HG02623 (cell line): ENCODE data around the gene ROR1.

Experiments
- ATAC-seq: cut with Tn5 transposase; IDR thresholded peaks from one replicate; pipeline ENCODE4 v1.9.1; 2021; ENCODE audit warnings: moderate library complexity; ENCODE audit not compliant: unreplicated experiment

The ROR1 gene

GRCh38 chr1:64124704-64125440, 351.1 kb downstream of the ROR1 start:
- no peak for ATAC-seq

- ATAC-seq = no peak
These were observed 352.8 kb downstream of the ROR1 start for GRCh38 chr1:64126581-64126980.

DNA sequence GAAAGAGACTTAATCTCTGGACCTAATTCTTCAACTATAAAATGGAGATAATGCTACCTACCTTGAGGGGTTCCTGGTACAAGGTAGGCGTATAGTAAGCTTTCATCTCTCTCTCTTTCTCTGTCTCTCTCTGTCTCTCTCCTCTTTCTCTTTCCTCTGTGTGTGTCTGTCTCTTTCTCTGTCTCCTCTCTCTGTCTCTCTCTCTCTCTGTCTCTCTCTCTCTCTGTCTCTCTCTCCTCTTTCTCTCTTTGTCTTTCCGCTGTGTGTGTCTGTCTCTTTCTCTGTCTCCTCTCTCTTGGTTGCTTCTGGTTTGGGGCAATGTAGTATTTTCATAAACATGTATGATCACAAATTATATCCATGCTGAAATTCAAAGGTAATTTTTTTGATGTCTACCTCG, 353.5 kb downstream of the ROR1 start:
- ATAC-seq = no peak

DNA sequence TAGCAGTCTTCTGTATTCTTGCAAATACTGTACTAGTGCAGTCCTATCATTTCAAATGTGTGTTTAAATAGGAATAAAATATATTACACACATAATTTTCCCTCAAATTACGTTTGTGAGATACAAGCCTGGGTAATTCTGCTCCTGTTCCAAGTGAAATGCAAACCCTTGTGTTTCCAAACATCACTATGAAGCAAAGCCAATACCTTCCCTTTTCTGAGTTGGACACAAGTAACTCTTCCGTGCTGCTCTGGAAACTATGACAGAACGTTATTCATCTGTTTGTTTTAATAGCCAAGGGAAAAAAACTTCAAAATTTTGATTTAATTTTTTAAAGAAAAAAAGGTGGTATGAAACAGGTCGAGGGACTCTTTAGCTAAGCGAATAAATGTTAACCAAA, 355.9 kb downstream of the ROR1 start:
- no peak for ATAC-seq

- ATAC-seq = no peak
These were observed 357.3 kb downstream of the ROR1 start for GRCh38 chr1:64131155-64131554.

DNA sequence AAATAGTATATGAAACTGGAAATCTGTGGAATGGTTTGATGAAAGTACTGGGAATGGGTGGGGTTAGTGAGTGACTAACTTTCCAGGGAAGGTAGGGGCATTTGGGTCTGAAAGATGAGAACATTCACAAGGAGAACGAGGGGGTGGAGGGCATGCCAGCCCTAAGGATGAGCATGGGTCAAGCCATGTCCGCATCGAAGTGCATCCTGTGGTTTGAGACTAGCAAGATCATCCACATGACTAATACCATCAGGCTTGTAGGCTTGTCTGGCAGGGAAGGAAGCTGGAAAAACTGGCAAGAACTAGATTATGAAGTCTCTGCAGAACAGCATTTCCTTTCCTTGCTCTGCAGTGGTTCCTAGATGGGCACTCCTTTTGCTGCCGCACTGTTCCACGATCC, 359.2 kb downstream of the ROR1 start:
- ATAC-seq = no peak

DNA sequence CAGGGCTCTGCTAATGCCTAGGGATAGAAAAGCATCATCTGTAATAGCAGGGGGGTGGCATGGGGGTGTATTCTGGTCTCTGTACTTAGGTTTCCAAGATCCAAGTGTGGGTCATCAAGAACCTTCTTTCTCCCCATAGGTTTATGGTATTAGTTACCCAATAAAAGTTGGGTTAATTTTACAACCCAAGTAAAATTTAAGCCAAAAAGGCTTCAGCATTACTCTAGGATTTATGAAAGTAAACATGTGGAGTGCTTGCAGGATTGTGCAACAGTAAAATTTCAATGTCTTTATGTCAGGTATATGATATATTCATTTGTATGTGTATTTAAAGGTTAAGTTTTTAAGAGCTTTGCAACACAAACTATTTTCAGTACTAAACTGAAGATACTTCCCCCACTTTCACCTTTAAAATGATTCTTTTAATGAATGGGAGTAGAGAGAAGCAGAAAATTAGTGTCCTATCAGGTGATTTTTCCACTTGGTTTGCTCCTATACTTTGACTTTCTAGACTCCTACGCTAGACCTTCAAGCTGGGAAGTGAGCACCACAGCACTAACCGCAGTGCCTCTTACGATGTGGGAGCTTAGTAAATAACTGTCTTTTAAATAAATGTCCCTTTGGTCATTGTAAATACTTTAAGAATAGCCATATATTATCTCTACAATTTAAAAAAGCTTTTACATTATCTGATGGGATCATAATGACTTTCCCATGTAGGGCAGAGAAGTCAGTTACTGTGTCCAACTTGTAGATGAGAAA, 361.8 kb downstream of the ROR1 start:
- no peak for ATAC-seq

DNA sequence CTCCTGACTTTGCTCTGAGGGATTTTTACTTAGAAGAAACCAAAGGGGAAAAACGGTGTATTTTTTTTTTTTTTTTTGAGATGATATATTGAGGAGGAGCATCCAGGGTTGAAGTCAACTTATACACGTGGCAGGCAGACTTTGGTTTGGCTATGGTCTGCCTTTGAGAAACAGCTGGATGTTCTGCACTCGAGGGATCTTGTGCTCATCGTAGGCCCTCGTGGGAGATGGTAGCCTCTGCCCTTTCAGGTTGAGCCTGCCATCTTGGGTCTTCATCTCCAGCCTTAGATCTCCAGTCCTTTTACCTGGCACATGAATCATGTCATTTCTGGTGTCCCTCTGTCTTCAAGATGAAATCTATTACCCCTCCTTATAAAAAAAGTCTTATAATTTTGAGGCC, 362.5 kb downstream of the ROR1 start:
- ATAC-seq = no peak

GRCh38 chr1:64136752-64137411, 363.1 kb downstream of the ROR1 start:
- peak; percentile 65 for ATAC-seq

- no peak for ATAC-seq
These were observed 363.6 kb downstream of the ROR1 start for GRCh38 chr1:64137412-64137803.

DNA sequence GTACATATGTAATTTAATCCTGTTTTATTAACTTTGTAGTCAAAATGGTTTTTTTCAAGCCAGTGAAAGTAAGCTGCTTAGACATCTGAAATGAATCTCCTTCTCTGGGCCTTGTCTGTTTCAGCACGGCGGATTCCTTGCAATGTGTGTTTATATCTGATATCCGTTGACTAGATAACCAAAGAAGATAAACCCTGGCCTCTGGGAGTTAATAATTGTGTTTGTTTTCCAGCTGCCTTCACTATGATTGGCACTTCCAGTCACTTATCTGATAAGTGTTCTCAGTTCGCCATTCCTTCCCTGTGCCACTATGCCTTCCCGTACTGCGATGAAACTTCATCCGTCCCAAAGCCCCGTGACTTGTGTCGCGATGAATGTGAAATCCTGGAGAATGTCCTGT, 366.1 kb downstream of the ROR1 start:
- ATAC-seq = no peak

GRCh38 chr1:64140596-64140995, 366.8 kb downstream of the ROR1 start:
- ATAC-seq = no peak

GRCh38 chr1:64147045-64147724, 373.4 kb downstream of the ROR1 start:
- no peak for ATAC-seq

GRCh38 chr1:64147759-64148158, 373.9 kb downstream of the ROR1 start:
- ATAC-seq = no peak

DNA sequence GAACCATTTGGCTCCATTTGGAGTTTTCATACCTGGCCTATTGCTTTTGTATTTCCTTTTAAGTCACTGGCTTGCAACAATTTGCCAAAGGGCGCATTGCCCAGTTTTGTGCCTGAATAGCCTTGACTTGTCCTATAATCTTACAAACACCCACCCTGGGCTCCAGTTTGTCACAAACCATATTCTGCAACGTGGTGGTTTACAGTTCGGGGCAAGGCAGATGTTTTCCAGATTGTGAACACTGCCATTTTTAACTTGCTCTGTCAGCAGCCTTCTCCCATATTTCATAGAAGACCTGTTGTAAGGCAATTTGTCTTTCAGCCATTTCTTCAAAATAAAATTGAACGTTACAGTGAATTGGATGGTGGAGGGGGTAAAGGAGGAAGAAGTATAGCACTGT, 376.4 kb downstream of the ROR1 start:
- ATAC-seq = no peak

DNA sequence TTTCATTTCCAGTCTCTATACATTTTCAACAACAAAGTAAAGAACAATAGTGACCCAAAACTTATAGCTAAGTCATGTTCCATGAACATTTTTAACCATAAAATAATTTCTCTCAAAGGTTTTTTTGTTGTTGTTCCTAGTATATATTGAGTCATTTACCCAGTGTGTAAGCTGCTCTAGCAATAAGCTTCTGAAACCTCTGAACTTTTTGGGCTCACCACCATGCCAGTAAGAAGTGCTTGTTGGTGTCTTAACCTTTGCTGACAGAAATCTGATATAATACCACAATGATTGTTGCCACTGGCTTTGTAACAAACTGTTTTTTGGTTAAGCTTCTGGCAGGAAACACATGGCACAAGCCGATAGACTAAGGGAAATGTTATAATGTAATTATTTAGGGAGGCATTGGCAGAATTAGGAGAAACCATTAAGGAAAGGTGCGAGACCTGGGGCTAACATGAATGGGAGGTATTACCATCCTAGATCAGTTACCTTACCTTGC, 377.0 kb downstream of the ROR1 start:
- ATAC-seq = no peak

DNA sequence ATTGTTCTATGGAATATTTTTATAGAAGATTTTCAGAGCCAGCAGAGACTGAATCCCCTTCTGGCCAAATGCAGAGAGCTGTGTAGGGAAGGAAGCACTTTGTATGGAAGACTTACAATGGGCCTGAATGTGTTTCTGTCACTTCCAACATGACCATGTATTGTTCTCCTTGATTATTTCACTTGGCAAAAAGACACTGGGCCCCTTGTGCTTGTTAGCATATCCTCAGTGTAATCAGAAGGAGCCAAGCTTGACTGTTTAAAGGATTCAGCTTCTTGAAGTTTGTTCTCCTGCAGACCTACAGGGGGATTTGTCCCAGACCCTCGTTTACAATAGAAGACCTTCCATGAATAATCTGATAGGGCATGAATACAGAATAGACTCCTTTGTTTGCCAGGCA, 381.5 kb downstream of the ROR1 start:
- no peak for ATAC-seq

GRCh38 chr1:64161357-64161941, 387.6 kb downstream of the ROR1 start:
- ATAC-seq = no peak

DNA sequence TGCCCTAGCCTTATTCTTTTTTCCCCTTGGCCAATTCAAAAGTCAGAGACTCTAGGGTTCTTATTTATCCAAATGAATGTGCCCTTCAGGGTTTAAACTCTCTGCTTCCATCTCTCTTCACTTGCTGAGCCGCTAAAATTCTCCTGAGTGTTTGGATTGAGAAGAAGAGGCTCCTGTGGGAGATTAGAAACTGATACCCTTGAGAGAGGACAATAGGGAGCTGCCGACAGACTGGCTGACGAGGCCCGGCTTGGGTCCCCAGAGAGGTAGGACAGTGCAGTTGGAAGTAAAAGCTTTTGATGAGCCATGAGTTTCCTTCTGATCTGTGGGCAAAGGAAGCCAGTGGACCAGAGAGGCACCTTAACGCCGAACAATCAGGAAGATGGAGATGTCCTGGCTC, 388.3 kb downstream of the ROR1 start:
- ATAC-seq = no peak

- ATAC-seq = no peak
These were observed 389.0 kb downstream of the ROR1 start for GRCh38 chr1:64162804-64163203.

- no peak for ATAC-seq
These were observed 389.6 kb downstream of the ROR1 start for GRCh38 chr1:64163431-64163830.
